HepG2 (cell line): ENCODE results near the gene GDF11. TPM values are rescaled to one million over a fixed set of nuclear protein-coding genes. Genes with fewer than 3 reads are reported as not detected.

Experiments
- FOXA3 ChIP-seq: IDR thresholded peaks from 2 replicates; pipeline ENCODE4 v1.6.1; 2016; ENCODE audit warnings: missing genetic modification reagents, missing compliant biosample characterization
- HIVEP1 ChIP-seq: sonication (generic); formaldehyde crosslinking; IDR thresholded peaks from 2 replicates; pipeline ENCODE4 v1.4.0; 2020; ENCODE audit warnings: mild to moderate bottlenecking, missing genetic modification reagents
- IKZF1 ChIP-seq: fragments of 450-650 bp; IDR thresholded peaks from 2 replicates; pipeline ENCODE4 v1.7.1; 2016
- RFXANK ChIP-seq: IDR thresholded peaks from 2 replicates; pipeline ENCODE4 v1.6.1; 2016
- SAP130 ChIP-seq: IDR thresholded peaks from 2 replicates; pipeline ENCODE4 v1.6.1; 2016; ENCODE audit warnings: low read depth
- SMYD3 ChIP-seq: sonication (generic); formaldehyde crosslinking; IDR thresholded peaks from 2 replicates; pipeline ENCODE4 v1.8.1; 2023; ENCODE audit warnings: mild to moderate bottlenecking, missing genetic modification reagents
- TAF1 ChIP-seq: sonication (generic); formaldehyde crosslinking; IDR thresholded peaks from 2 replicates; pipeline ENCODE4 v1.4.0; 2020; ENCODE audit warnings: missing genetic modification reagents
- TP53 ChIP-seq: sonication (generic); formaldehyde crosslinking; conservative IDR thresholded peaks from 2 replicates; pipeline ENCODE4 v1.4.0; 2020; ENCODE audit warnings: missing genetic modification reagents
- ZFP36 ChIP-seq: fragments of 150-350 bp; IDR thresholded peaks from 2 replicates; pipeline ENCODE4 v1.6.1; 2018; ENCODE audit warnings: borderline replicate concordance, low read length, low read depth; ENCODE audit not compliant: partially characterized antibody
- ZFY ChIP-seq: sonication (generic); formaldehyde crosslinking; IDR thresholded peaks from 2 replicates; pipeline ENCODE4 v1.4.0; 2020; ENCODE audit warnings: missing genetic modification reagents
- ZMYM3 ChIP-seq: sonication (generic); formaldehyde crosslinking; IDR thresholded peaks from 2 replicates; pipeline ENCODE4 v1.5.1; 2020; ENCODE audit warnings: mild to moderate bottlenecking, missing genetic modification reagents
- ZNF318 ChIP-seq: sonication (generic); formaldehyde crosslinking; IDR thresholded peaks from 2 replicates; pipeline ENCODE4 v1.4.0; 2020; ENCODE audit warnings: mild to moderate bottlenecking, missing genetic modification reagents
- ZNF660 ChIP-seq: sonication (generic); formaldehyde crosslinking; IDR thresholded peaks from 2 replicates; pipeline ENCODE4 v1.5.1; 2020; ENCODE audit warnings: mild to moderate bottlenecking, low read depth, missing genetic modification reagents, borderline replicate concordance
- ZNF687 ChIP-seq: sonication (generic); formaldehyde crosslinking; IDR thresholded peaks from 2 replicates; pipeline ENCODE4 v1.5.1; 2020; ENCODE audit warnings: mild to moderate bottlenecking, missing genetic modification reagents, moderate library complexity
- ZNF777 ChIP-seq: sonication (generic); formaldehyde crosslinking; IDR thresholded peaks from 2 replicates; pipeline ENCODE4 v1.4.0; 2020; ENCODE audit warnings: missing genetic modification reagents
- polyA plus RNA-seq, 8 experiments: library from polyadenylated mRNA; depleted of rRNA in 3 of 8; stranded (reverse) in 7 of 8; unstranded in 1 of 8; fragments of >200 nt; fragmentation: Illumina TruSeq in 4 of 8; extraction: Trizol in 4 of 8; gene quantifications; 2 replicates each; pipeline versions ENCODE4 v1.2.1 to v1.2.3, GENCODE V29; 2011 to 2016; ENCODE audit warnings: low read depth in 4 of 8, missing spikeins in 1 of 8, mixed read lengths in 1 of 8; ENCODE audit not compliant: insufficient read depth in 1 of 8
- total RNA-seq, 5 experiments: library from RNA; depleted of rRNA; stranded (reverse); fragments of >200 nt; fragmentation: Illumina TruSeq; extraction: Trizol; gene quantifications; 2 replicates each; pipeline ENCODE4 v1.2.3, GENCODE V29; 2016; ENCODE audit warnings: low read depth in 1 of 5

The GDF11 gene
- total and polyA plus RNA-seq, 2 of the 13 experiments (the other 11 are each of a cell fraction or from before 2014, with no cell fraction given), result 0.63 to 1.5 TPM

GRCh38 chr12:55743406-55744339 is 751 bp downstream of the GDF11 start (continued):
- TF ChIP-seq ZNF318 (CRISPR knock-in tag) (no peak), SMYD3 (no peak), TP53 (CRISPR knock-in tag) (no peak), RFXANK (no peak), TAF1 (CRISPR knock-in tag) (no peak), ZNF660 (CRISPR knock-in tag) (no peak), ZFP36 (peak; percentile 87), IKZF1 (no peak), ZNF777 (CRISPR knock-in tag) (peak; percentile 67; the same call in 1 of the 2 replicates), ZNF687 (CRISPR knock-in tag) (peak; percentile 63), SAP130 (CRISPR knock-in tag) (peak; percentile 19; the same call in 1 of the 2 replicates), HIVEP1 (CRISPR knock-in tag) (no peak), FOXA3 (no peak), ZFY (CRISPR knock-in tag) (0 out of 2 replicates have a peak, but pooled peaks have one; percentile 15), ZMYM3 (CRISPR knock-in tag) (peak; percentile 63)
